ENCODE data around the gene DMD. TPM values are rescaled to one million over a fixed set of nuclear protein-coding genes. Genes with fewer than 3 reads are reported as not detected.

Gene DMD
- total RNA-seq, 1 experiment from 2014 or later = 2.2 TPM

DNA sequence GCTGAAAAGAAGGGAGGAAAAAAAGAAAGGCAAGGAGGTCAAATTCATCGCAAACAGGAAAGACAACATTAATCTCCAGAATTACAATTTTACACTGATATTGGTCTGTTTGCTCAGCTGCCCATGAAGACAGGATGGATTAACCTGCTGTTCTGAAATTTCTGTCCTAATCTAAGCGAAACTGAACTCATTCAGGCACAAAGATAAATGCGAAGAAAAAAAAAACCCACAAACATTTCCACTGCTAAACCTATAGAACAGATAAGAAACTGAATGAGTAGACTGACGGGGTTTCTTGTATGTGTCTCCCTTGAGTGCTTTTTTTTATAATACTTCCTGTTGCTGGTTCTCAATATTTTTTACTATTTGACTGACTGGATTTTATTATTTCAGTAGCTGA lies 1887.7 kb downstream of the DMD start:
- in situ Hi-C loops (cut with HindIII; ENCODE audit: low pct_unique_long_range_greater_than_20kb, low sequenced_read_pairs) (no loop called here), intact Hi-C loops (cut with micrococcal nuclease; ENCODE audit: unreplicated experiment) (no loop called here)
- Histone ChIP-seq H3K27ac (ENCODE audit: low read length) (no peak overlapping the region), H3K4me1 (ENCODE audit: control insufficient read depth, insufficient read depth, low read length) (no peaks in the 10 kb centered on the region), H3K36me3 (ENCODE audit: control insufficient read depth, insufficient read depth, low read length) (no peaks in the 10 kb centered on the region), H3K27me3 (ENCODE audit: control insufficient read depth, insufficient read depth, low read length) (no peaks in the 10 kb centered on the region), H3K9me3 (ENCODE audit: control insufficient read depth, insufficient read depth, low read depth, low read length) (no peaks in the 10 kb centered on the region), H3K4me3 (ENCODE audit: low read depth in 2 of 2, low read length in 2 of 2) (no peak overlapping the region)
- ATAC-seq (no peak), DNase-seq (ENCODE audit: low read depth, low spot score) (no peak)
- ChIA-PET CTCF (no interaction called here), POLR2A (no interaction called here)
- BruUV-seq (replicated peaks) = no TSS peak
- TF ChIP-seq TCF7L2 (IDR thresholded peaks at IDR 0.05; ENCODE audit: low read depth, low read length) (no peak), POLR2AphosphoS5 (IDR thresholded peaks at IDR 0.05; ENCODE audit: low read depth, low read length) (no peak), SIN3A (IDR thresholded peaks at IDR 0.05; ENCODE audit: borderline replicate concordance, insufficient read depth, low read depth, low read length) (no peak)
- TF ChIP-seq, protein P1, sequence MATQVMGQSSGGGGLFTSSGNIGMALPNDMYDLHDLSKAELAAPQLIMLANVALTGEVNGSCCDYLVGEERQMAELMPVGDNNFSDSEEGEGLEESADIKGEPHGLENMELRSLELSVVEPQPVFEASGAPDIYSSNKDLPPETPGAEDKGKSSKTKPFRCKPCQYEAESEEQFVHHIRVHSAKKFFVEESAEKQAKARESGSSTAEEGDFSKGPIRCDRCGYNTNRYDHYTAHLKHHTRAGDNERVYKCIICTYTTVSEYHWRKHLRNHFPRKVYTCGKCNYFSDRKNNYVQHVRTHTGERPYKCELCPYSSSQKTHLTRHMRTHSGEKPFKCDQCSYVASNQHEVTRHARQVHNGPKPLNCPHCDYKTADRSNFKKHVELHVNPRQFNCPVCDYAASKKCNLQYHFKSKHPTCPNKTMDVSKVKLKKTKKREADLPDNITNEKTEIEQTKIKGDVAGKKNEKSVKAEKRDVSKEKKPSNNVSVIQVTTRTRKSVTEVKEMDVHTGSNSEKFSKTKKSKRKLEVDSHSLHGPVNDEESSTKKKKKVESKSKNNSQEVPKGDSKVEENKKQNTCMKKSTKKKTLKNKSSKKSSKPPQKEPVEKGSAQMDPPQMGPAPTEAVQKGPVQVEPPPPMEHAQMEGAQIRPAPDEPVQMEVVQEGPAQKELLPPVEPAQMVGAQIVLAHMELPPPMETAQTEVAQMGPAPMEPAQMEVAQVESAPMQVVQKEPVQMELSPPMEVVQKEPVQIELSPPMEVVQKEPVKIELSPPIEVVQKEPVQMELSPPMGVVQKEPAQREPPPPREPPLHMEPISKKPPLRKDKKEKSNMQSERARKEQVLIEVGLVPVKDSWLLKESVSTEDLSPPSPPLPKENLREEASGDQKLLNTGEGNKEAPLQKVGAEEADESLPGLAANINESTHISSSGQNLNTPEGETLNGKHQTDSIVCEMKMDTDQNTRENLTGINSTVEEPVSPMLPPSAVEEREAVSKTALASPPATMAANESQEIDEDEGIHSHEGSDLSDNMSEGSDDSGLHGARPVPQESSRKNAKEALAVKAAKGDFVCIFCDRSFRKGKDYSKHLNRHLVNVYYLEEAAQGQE (IDR thresholded peaks at IDR 0.05; ENCODE audit: insufficient read depth in 1 of 2, low read depth in 2 of 2, low read length in 1 of 2) = no peak
- TF ChIP-seq, protein P2, sequence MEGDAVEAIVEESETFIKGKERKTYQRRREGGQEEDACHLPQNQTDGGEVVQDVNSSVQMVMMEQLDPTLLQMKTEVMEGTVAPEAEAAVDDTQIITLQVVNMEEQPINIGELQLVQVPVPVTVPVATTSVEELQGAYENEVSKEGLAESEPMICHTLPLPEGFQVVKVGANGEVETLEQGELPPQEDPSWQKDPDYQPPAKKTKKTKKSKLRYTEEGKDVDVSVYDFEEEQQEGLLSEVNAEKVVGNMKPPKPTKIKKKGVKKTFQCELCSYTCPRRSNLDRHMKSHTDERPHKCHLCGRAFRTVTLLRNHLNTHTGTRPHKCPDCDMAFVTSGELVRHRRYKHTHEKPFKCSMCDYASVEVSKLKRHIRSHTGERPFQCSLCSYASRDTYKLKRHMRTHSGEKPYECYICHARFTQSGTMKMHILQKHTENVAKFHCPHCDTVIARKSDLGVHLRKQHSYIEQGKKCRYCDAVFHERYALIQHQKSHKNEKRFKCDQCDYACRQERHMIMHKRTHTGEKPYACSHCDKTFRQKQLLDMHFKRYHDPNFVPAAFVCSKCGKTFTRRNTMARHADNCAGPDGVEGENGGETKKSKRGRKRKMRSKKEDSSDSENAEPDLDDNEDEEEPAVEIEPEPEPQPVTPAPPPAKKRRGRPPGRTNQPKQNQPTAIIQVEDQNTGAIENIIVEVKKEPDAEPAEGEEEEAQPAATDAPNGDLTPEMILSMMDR (IDR thresholded peaks at IDR 0.05) = no peak

DNA sequence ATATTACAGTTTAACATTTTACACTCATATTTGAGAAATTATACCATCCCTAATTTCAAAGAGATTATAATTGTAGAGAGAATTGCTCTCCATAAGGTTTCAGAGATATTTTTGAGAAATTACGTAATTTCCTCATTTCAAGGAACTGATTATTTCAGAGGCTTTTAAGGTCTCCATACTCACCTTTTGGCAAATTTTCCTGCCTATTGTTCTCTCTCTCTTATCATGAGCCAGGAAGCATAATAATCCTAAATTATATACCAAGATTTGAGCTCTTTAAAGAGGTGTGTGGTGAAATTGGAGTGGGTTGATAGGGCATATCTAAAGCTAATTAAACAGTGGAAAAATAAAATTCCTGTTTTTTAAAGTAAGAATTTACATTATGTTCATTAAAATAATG lies 1890.6 kb downstream of the DMD start:
- in situ Hi-C loops (cut with HindIII; ENCODE audit: low pct_unique_long_range_greater_than_20kb, low sequenced_read_pairs) = no loop called here
- POLR2A ChIA-PET = no interaction called here
- no TSS peak for BruUV-seq (replicated peaks)
- ATAC-seq (no peak), DNase-seq (ENCODE audit: low read depth, low spot score) (no peak)
- H3K4me1 ChIP-seq (ENCODE audit: control insufficient read depth, insufficient read depth, low read length) = no peaks in the 10 kb centered on the region
- no peaks in the 10 kb centered on the region for H3K9me3 ChIP-seq (ENCODE audit: control insufficient read depth, insufficient read depth, low read depth, low read length)
- no peaks in the 10 kb centered on the region for H3K27me3 ChIP-seq (ENCODE audit: control insufficient read depth, insufficient read depth, low read length)
- intact Hi-C loops (cut with micrococcal nuclease; ENCODE audit: unreplicated experiment) = no loop called here
- TF ChIP-seq TCF7L2 (IDR thresholded peaks at IDR 0.05; ENCODE audit: low read depth, low read length) (no peak), POLR2AphosphoS5 (IDR thresholded peaks at IDR 0.05; ENCODE audit: low read depth, low read length) (no peak), SIN3A (IDR thresholded peaks at IDR 0.05; ENCODE audit: borderline replicate concordance, insufficient read depth, low read depth, low read length) (no peak)
- TF ChIP-seq, protein P2 (IDR thresholded peaks at IDR 0.05) = no peak
- TF ChIP-seq, protein P1 (IDR thresholded peaks at IDR 0.05; ENCODE audit: insufficient read depth in 1 of 2, low read depth in 2 of 2, low read length in 1 of 2) = no peak
- no peak overlapping the region for H3K27ac ChIP-seq (ENCODE audit: low read length)
- CTCF ChIA-PET = no interaction called here
- no peaks in the 10 kb centered on the region for H3K36me3 ChIP-seq (ENCODE audit: control insufficient read depth, insufficient read depth, low read length)
- H3K4me3 ChIP-seq (ENCODE audit: low read depth in 2 of 2, low read length in 2 of 2) = no peak overlapping the region

Measured in Panc1 (cell line).